ENCODE results near the gene FMN1.

DNA sequence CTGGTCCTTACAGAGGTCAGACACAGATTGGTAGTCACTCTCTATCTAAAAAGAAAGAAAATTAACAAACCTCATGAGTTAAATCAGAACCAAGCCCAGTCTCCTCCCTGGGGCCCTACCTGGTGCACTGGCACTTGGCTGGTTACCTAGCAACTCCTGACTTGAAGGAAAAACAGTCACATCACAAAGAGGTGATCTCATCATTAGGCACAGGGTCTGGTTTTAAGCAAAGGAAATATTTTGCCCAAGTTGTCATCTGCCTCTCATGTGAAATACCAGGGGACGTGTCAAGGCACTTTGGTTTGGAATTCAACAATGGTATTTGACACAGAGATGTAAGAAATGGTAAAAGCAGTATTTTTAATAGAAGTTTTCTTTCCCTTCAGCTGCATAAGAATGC, 47.7 kb upstream of the FMN1 start:
- no peak for TF ChIP-seq POLR2A (IDR thresholded peaks at IDR 0.05; ENCODE audit: control extremely low read depth in 1 of 2, low read depth in 2 of 2, low read length in 2 of 2)
- TF ChIP-seq SIN3A (conservative IDR thresholded peaks at IDR 0.05 in 1 of 2, IDR thresholded peaks at IDR 0.05 in 1 of 2; ENCODE audit: low read depth in 1 of 2, low read length in 2 of 2): no peak
- TF ChIP-seq, protein P1, sequence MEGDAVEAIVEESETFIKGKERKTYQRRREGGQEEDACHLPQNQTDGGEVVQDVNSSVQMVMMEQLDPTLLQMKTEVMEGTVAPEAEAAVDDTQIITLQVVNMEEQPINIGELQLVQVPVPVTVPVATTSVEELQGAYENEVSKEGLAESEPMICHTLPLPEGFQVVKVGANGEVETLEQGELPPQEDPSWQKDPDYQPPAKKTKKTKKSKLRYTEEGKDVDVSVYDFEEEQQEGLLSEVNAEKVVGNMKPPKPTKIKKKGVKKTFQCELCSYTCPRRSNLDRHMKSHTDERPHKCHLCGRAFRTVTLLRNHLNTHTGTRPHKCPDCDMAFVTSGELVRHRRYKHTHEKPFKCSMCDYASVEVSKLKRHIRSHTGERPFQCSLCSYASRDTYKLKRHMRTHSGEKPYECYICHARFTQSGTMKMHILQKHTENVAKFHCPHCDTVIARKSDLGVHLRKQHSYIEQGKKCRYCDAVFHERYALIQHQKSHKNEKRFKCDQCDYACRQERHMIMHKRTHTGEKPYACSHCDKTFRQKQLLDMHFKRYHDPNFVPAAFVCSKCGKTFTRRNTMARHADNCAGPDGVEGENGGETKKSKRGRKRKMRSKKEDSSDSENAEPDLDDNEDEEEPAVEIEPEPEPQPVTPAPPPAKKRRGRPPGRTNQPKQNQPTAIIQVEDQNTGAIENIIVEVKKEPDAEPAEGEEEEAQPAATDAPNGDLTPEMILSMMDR (IDR thresholded peaks at IDR 0.05; ENCODE audit: control extremely low read depth in 1 of 3, insufficient read depth in 1 of 3, low read depth in 1 of 3, low read length in 3 of 3): no peak
- no peak for TF ChIP-seq CEBPB (IDR thresholded peaks at IDR 0.05; ENCODE audit: low read depth, low read length)
- no peak for TF ChIP-seq GTF2F1 (IDR thresholded peaks at IDR 0.05; ENCODE audit: borderline replicate concordance, low read depth, low read length)
